ENCODE results near the gene AMELY. TPM values are rescaled to one million over a fixed set of nuclear protein-coding genes. Genes with fewer than 3 reads are reported as not detected.
"Not testable (repeated sequence)": the region's sequence is repeated elsewhere in the genome, so short reads cannot be mapped to it uniquely, and the experiment has no call there.

The AMELY gene
- polyA plus RNA-seq, 1 donor from 2014 or later, result not detected

DNA sequence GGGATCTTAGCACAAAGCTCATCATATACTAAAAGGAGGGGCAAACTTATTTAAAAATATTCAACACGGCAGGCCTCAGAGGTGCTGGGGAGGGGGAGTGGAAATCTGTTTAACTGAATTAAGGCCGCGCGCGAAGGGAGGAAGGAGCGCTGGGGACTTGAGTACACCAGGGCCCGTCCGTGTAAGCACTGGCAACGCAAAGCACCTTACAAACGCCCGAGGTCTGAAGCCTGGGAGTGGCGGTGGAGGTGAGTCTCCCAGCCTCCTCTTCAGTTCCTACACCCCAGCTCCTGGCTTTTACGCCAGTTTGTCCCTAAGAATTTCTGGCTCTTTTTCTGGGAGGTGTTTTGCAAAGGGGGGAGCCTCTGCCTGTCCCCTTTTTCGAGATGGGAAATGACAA lies 1.7 kb downstream of the AMELY start:
- no peaks in the 10 kb centered on the region for H3K36me3 ChIP-seq (ENCODE audit: insufficient read depth, low read length)
- H3K9me2 ChIP-seq (ENCODE audit: insufficient read depth, low read length), result no peaks in the 10 kb centered on the region
- H3K27ac ChIP-seq (ENCODE audit: low read length), result no peak overlapping the region
- no peak overlapping the region for H2AFZ ChIP-seq (ENCODE audit: low read depth, low read length)
- H3K9ac ChIP-seq (ENCODE audit: low read length), result peak overlapping the region; percentile 23
- H4K20me1 ChIP-seq (ENCODE audit: insufficient read depth), result no peaks in the 10 kb centered on the region
- H3K9me3 ChIP-seq (ENCODE audit: low read length), result no peaks in the 10 kb centered on the region
- H3K4me3 ChIP-seq (ENCODE audit: low read length), result peak overlapping the region; percentile 69
- TF ChIP-seq RAD21 (conservative IDR thresholded peaks at IDR 0.05) (no peak), MXI1 (conservative IDR thresholded peaks at IDR 0.05; ENCODE audit: poor library complexity, severe bottlenecking) (no peak), SMC3 (conservative IDR thresholded peaks at IDR 0.05; ENCODE audit: poor library complexity) (no peak), POLR2AphosphoS5 (IDR thresholded peaks at IDR 0.05) (no peak), TAF1 (IDR thresholded peaks at IDR 0.05; ENCODE audit: low read depth) (no peak), EP300 (conservative IDR thresholded peaks at IDR 0.05; ENCODE audit: poor library complexity, severe bottlenecking) (no peak), EZH2 (IDR thresholded peaks at IDR 0.05; ENCODE audit: borderline replicate concordance, insufficient read depth, low read length, poor library complexity, severe bottlenecking) (no peak)
- TF ChIP-seq, protein P1, sequence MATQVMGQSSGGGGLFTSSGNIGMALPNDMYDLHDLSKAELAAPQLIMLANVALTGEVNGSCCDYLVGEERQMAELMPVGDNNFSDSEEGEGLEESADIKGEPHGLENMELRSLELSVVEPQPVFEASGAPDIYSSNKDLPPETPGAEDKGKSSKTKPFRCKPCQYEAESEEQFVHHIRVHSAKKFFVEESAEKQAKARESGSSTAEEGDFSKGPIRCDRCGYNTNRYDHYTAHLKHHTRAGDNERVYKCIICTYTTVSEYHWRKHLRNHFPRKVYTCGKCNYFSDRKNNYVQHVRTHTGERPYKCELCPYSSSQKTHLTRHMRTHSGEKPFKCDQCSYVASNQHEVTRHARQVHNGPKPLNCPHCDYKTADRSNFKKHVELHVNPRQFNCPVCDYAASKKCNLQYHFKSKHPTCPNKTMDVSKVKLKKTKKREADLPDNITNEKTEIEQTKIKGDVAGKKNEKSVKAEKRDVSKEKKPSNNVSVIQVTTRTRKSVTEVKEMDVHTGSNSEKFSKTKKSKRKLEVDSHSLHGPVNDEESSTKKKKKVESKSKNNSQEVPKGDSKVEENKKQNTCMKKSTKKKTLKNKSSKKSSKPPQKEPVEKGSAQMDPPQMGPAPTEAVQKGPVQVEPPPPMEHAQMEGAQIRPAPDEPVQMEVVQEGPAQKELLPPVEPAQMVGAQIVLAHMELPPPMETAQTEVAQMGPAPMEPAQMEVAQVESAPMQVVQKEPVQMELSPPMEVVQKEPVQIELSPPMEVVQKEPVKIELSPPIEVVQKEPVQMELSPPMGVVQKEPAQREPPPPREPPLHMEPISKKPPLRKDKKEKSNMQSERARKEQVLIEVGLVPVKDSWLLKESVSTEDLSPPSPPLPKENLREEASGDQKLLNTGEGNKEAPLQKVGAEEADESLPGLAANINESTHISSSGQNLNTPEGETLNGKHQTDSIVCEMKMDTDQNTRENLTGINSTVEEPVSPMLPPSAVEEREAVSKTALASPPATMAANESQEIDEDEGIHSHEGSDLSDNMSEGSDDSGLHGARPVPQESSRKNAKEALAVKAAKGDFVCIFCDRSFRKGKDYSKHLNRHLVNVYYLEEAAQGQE (IDR thresholded peaks at IDR 0.05; ENCODE audit: borderline replicate concordance), result no peak
- TF ChIP-seq, protein P2, sequence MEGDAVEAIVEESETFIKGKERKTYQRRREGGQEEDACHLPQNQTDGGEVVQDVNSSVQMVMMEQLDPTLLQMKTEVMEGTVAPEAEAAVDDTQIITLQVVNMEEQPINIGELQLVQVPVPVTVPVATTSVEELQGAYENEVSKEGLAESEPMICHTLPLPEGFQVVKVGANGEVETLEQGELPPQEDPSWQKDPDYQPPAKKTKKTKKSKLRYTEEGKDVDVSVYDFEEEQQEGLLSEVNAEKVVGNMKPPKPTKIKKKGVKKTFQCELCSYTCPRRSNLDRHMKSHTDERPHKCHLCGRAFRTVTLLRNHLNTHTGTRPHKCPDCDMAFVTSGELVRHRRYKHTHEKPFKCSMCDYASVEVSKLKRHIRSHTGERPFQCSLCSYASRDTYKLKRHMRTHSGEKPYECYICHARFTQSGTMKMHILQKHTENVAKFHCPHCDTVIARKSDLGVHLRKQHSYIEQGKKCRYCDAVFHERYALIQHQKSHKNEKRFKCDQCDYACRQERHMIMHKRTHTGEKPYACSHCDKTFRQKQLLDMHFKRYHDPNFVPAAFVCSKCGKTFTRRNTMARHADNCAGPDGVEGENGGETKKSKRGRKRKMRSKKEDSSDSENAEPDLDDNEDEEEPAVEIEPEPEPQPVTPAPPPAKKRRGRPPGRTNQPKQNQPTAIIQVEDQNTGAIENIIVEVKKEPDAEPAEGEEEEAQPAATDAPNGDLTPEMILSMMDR (IDR thresholded peaks at IDR 0.05; ENCODE audit: poor library complexity, severe bottlenecking), result no peak
- H3K27me3 ChIP-seq (ENCODE audit: insufficient read depth, low read depth, low read length), result peaks cover 19% of the 10 kb centered on the region
- peak overlapping the region; percentile 10 for H3K4me2 ChIP-seq (ENCODE audit: low read length)
- no peaks in the 10 kb centered on the region for H3K79me2 ChIP-seq (replicated peaks; ENCODE audit: insufficient read depth, low read length)
- H3F3A ChIP-seq (ENCODE audit: insufficient read depth, low read length, poor library complexity, severe bottlenecking), result no peaks in the 10 kb centered on the region

DNA sequence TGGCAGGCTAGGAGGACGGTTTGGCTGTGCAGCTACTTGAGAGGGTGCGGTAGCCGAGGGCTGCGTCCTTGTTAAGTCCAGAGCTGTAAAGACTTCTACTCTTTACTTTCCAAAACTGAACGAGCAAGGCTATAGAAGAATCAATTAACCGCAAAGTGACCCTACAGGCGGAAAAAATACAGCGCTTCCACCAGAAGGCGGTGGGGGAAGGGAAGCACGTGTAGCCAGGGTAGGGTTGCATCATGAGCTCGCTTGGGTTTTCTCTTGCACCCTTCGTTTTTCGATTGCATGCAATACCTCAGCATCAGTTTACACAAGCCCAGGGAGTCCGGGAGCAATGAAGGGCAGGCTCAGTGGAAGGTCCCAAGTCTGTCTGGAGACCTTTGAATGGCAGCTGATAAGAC lies 2.4 kb downstream of the AMELY start:
- Histone ChIP-seq H3K79me2 (replicated peaks; ENCODE audit: insufficient read depth, low read length) (no peaks in the 10 kb centered on the region), H3K4me2 (ENCODE audit: low read length) (peak overlapping the region; percentile 25), H3K4me3 (ENCODE audit: low read length) (peak overlapping the region; percentile 69), H3K27me3 (ENCODE audit: insufficient read depth, low read depth, low read length) (peaks cover 19% of the 10 kb centered on the region), H3K27ac (ENCODE audit: low read length) (no peak overlapping the region), H3F3A (ENCODE audit: insufficient read depth, low read length, poor library complexity, severe bottlenecking) (no peaks in the 10 kb centered on the region), H3K36me3 (ENCODE audit: insufficient read depth, low read length) (no peaks in the 10 kb centered on the region), H3K9me2 (ENCODE audit: insufficient read depth, low read length) (no peaks in the 10 kb centered on the region), H3K9ac (ENCODE audit: low read length) (no peak overlapping the region), H4K20me1 (ENCODE audit: insufficient read depth) (no peaks in the 10 kb centered on the region), H3K9me3 (ENCODE audit: low read length) (no peaks in the 10 kb centered on the region), H2AFZ (ENCODE audit: low read depth, low read length) (no peak overlapping the region)
- TF ChIP-seq MXI1 (conservative IDR thresholded peaks at IDR 0.05; ENCODE audit: poor library complexity, severe bottlenecking), result peak; percentile 62
- TF ChIP-seq RAD21 (conservative IDR thresholded peaks at IDR 0.05), result no peak

DNA sequence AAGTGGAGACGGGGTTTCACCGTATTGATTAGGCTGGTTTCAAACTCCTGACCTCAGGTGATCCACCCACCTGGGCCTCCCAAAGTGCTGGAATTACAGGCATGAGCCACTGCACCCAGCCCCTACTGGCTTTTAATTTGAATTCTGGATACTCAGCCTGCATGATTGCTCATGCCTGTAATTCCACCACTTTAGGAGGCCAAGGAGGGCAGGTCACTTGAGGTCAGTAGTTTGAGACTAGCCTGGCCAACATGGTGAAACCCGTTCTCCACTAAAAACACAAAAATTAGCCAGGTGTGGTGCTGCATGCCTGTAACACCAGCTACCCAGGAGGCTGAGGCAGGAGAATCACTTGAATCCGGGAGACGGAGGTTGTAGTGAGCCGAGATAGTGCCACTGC lies 3.5 kb downstream of the AMELY start:
- H3K27ac ChIP-seq (ENCODE audit: low read length); H3K9me3 ChIP-seq (ENCODE audit: low read length); H3K4me3 ChIP-seq (ENCODE audit: low read length); H4K20me1 ChIP-seq (ENCODE audit: insufficient read depth); H2AFZ ChIP-seq (ENCODE audit: low read depth, low read length); H3K79me2 ChIP-seq (replicated peaks; ENCODE audit: insufficient read depth, low read length); H3K9ac ChIP-seq (ENCODE audit: low read length); H3K4me2 ChIP-seq (ENCODE audit: low read length); H3F3A ChIP-seq (ENCODE audit: insufficient read depth, low read length, poor library complexity, severe bottlenecking); H3K9me2 ChIP-seq (ENCODE audit: insufficient read depth, low read length); H3K36me3 ChIP-seq (ENCODE audit: insufficient read depth, low read length): not testable (repeated sequence)
- H3K27me3 ChIP-seq (ENCODE audit: insufficient read depth, low read depth, low read length), result peaks cover 19% of the 10 kb centered on the region
